ENCODE data around the gene ATP1A1.

GRCh38 chr1:116445534-116445933 is 72.5 kb downstream of the ATP1A1 start:
- TF ChIP-seq CTCF (conservative IDR thresholded peaks at IDR 0.05; ENCODE audit: low read length) = no peak
- TF ChIP-seq EZH2phosphoT487 (IDR thresholded peaks at IDR 0.05; ENCODE audit: borderline replicate concordance, low read depth, low read length) = no peak

Measured in OCI-LY7 (cell line).